ENCODE results near the gene CARD6.

- TF ChIP-seq, protein P1, sequence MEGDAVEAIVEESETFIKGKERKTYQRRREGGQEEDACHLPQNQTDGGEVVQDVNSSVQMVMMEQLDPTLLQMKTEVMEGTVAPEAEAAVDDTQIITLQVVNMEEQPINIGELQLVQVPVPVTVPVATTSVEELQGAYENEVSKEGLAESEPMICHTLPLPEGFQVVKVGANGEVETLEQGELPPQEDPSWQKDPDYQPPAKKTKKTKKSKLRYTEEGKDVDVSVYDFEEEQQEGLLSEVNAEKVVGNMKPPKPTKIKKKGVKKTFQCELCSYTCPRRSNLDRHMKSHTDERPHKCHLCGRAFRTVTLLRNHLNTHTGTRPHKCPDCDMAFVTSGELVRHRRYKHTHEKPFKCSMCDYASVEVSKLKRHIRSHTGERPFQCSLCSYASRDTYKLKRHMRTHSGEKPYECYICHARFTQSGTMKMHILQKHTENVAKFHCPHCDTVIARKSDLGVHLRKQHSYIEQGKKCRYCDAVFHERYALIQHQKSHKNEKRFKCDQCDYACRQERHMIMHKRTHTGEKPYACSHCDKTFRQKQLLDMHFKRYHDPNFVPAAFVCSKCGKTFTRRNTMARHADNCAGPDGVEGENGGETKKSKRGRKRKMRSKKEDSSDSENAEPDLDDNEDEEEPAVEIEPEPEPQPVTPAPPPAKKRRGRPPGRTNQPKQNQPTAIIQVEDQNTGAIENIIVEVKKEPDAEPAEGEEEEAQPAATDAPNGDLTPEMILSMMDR (conservative IDR thresholded peaks at IDR 0.05; ENCODE audit: low read depth, low read length) = no peak
- no peak for TF ChIP-seq CEBPB (IDR thresholded peaks at IDR 0.05; ENCODE audit: low read depth, low read length)
- TF ChIP-seq RCOR1 (IDR thresholded peaks at IDR 0.05; ENCODE audit: insufficient replicate concordance, low read length) = no peak
Measured at GRCh38 chr5:40853632-40854192, 12.5 kb downstream of the CARD6 start.

Data from IMR-90 (cell line).